Endothelial cell of umbilical vein (primary cell): ENCODE data around the gene DPH1. TPM values are rescaled to one million over a fixed set of nuclear protein-coding genes. Genes with fewer than 3 reads are reported as not detected.

Source experiments
- BruUV-seq: library from RNA; stranded (reverse); fragments of 400-500 nt; replicated peaks from 2 replicates; lab custom pipeline; 2021; lab: Mats Ljungman, UMichigan
- CTCF ChIA-PET: fragments of 300-600, 350-600 bp; sonication (Branson Sonifier 250); formaldehyde crosslinking; loops from one replicate; lab custom pipeline; 2021; ENCODE audit warnings: antibody characterized with exemption, inconsistent platforms; lab: Charles Lee
- POLR2A ChIA-PET: fragments of 300-600, 350-600 bp; sonication (Branson Sonifier 250); formaldehyde crosslinking; loops from one replicate; lab custom pipeline; 2021; ENCODE audit warnings: antibody characterized with exemption, inconsistent platforms; lab: Charles Lee
- DNase-seq: peaks from one replicate; pipeline ENCODE4 v3.0.0-alpha.2; 2011; ENCODE audit warnings: low read depth, low spot score
- FAIRE-seq: peaks from 2 replicates; lab custom pipeline; 2011; peaks lifted over from hg19 to GRCh38; lab: Jason Lieb, UNC
- H2AFZ ChIP-seq: 2 replicates; pipeline ENCODE4 v1.6.0; 2012; ENCODE audit warnings: low read depth, low read length, control low read depth, inconsistent platforms
- H3K27ac ChIP-seq: 2 replicates; pipeline ENCODE4 v1.5.1; 2011; ENCODE audit warnings: low read depth, mild to moderate bottlenecking, control low read depth, low read length, moderate library complexity; ENCODE audit not compliant: insufficient read depth
- H3K27me3 ChIP-seq, 2 experiments: 2 replicates each; pipeline versions ENCODE4 v1.6.0 to v1.6.1; 2011; ENCODE audit warnings: low read length in 2 of 2, mixed read lengths in 1 of 2; ENCODE audit not compliant: control insufficient read depth in 2 of 2, insufficient read depth in 2 of 2
- H3K36me3 ChIP-seq, 2 experiments: 2 replicates in 1 of 2; 3 replicates in 1 of 2; pipeline ENCODE4 v1.5.1; 2011; ENCODE audit warnings: low read length in 2 of 2, mild to moderate bottlenecking in 1 of 2, moderate library complexity in 1 of 2; ENCODE audit not compliant: control insufficient read depth in 2 of 2, insufficient read depth in 2 of 2; ENCODE audit errors: extremely low read depth in 1 of 2
- H3K4me1 ChIP-seq: 3 replicates; pipeline ENCODE4 v1.5.1; 2011; ENCODE audit warnings: mild to moderate bottlenecking, low read length; ENCODE audit not compliant: control insufficient read depth, insufficient read depth; ENCODE audit errors: extremely low read depth
- H3K4me2 ChIP-seq: 2 replicates; pipeline ENCODE4 v1.6.1; 2011; ENCODE audit warnings: low read length, control low read depth, mixed read lengths; ENCODE audit not compliant: insufficient read depth
- H3K4me3 ChIP-seq, 3 experiments: fragments of 200-600 bp in 1 of 3; sonication (generic), shearing (Covaris generic) in 1 of 3; replicated peaks in 1 of 3; 2 replicates each; pipeline ENCODE4 v1.5.1; 2011 to 2016; ENCODE audit warnings: control low read depth in 3 of 3, low read length in 3 of 3, mild to moderate bottlenecking in 2 of 3, inconsistent platforms in 1 of 3, low read depth in 1 of 3, moderate library complexity in 1 of 3; ENCODE audit not compliant: insufficient read depth in 1 of 3
- H3K79me2 ChIP-seq: 2 replicates; pipeline ENCODE4 v1.6.0; 2012; ENCODE audit warnings: low read length, inconsistent platforms; ENCODE audit not compliant: control insufficient read depth, insufficient read depth
- H3K9ac ChIP-seq: replicated peaks from 2 replicates; pipeline ENCODE3; 2011; ENCODE audit warnings: low read length, control low read depth; ENCODE audit not compliant: insufficient read depth; ENCODE audit errors: extremely low read depth
- H3K9me1 ChIP-seq: replicated peaks from 3 replicates; pipeline ENCODE4 v1.6.0; 2011; ENCODE audit warnings: mild to moderate bottlenecking, low read length; ENCODE audit not compliant: control insufficient read depth, insufficient read depth; ENCODE audit errors: extremely low read depth
- H3K9me3 ChIP-seq: replicated peaks from 2 replicates; pipeline ENCODE4 v1.5.1; 2012; ENCODE audit warnings: low read length, inconsistent platforms; ENCODE audit not compliant: control insufficient read depth, insufficient read depth
- H4K20me1 ChIP-seq: replicated peaks from 2 replicates; pipeline ENCODE3; 2011; ENCODE audit warnings: mild to moderate bottlenecking, low read length; ENCODE audit not compliant: control insufficient read depth, insufficient read depth; ENCODE audit errors: extremely low read depth
- EZH2 ChIP-seq: IDR thresholded peaks from 2 replicates; pipeline ENCODE4 v1.6.1; 2012; ENCODE audit warnings: borderline replicate concordance, low read depth, mild to moderate bottlenecking, moderate library complexity, low read length, inconsistent platforms; ENCODE audit not compliant: severe bottlenecking
- FOS ChIP-seq: IDR thresholded peaks from 2 replicates; pipeline ENCODE4 v1.6.1; 2011; ENCODE audit warnings: mild to moderate bottlenecking, low read length, moderate library complexity, borderline replicate concordance; ENCODE audit not compliant: insufficient read depth
- GATA2 ChIP-seq: IDR thresholded peaks from 2 replicates; pipeline ENCODE4 v1.7.0; 2011; ENCODE audit warnings: low read depth, mild to moderate bottlenecking, moderate library complexity, mixed read lengths, low read length; ENCODE audit not compliant: insufficient read length, insufficient read depth
- JUN ChIP-seq: IDR thresholded peaks from 2 replicates; pipeline ENCODE4 v1.6.1; 2011; ENCODE audit warnings: borderline replicate concordance, low read depth; ENCODE audit not compliant: insufficient read length, insufficient read depth
- MYC ChIP-seq: IDR thresholded peaks from one replicate; pipeline ENCODE4 v1.6.1; 2011; ENCODE audit warnings: mild to moderate bottlenecking, low read depth, low read length
- POLR2A ChIP-seq: IDR thresholded peaks from 2 replicates; pipeline ENCODE4 v1.6.1; 2012; ENCODE audit warnings: low read depth, mild to moderate bottlenecking, control low read depth, low read length
- POLR2AphosphoS5 ChIP-seq: IDR thresholded peaks from 2 replicates; pipeline ENCODE4 v1.6.1; 2012; ENCODE audit warnings: low read depth, mild to moderate bottlenecking, control low read depth, low read length, moderate library complexity; ENCODE audit not compliant: insufficient read depth
- dilution Hi-C: fragments of 300-500 bp; cut with MboI; formaldehyde crosslinking; loops from one replicate; pipeline ENCODE4 v1.15.0; 2019; ENCODE audit warnings: low sequenced_read_pairs; ENCODE audit not compliant: extremely low pct_ligation_motif_present
- intact Hi-C: fragments of 100-400 bp; cut with micrococcal nuclease; formaldehyde crosslinking; loops from one replicate; pipeline ENCODE4 v1.10.0; 2022
- polyA plus RNA-seq, 4 experiments: library from polyadenylated mRNA; depleted of rRNA in 3 of 4; stranded (reverse) in 3 of 4; unstranded in 1 of 4; fragments of >200 nt; gene quantifications; 2 replicates each; pipeline versions ENCODE4 v1.2.1 to v1.2.3, GENCODE V29; 2011 to 2012; ENCODE audit warnings: missing spikeins in 1 of 4
- total RNA-seq: library from RNA; stranded (reverse); gene quantifications from 2 replicates; pipeline ENCODE4 v1.2.3, GENCODE V29; 2021
- TF ChIP-seq, protein P1 (sequence below), 2 donors: IDR thresholded peaks; 1 replicate in 1 of 2; 2 replicates in 1 of 2; pipeline ENCODE4 v1.5.1; 2011; ENCODE audit warnings: low read length in 2 of 2, mild to moderate bottlenecking in 2 of 2, moderate library complexity in 2 of 2, control low read depth in 1 of 2, inconsistent platforms in 1 of 2, low read depth in 1 of 2; ENCODE audit not compliant: insufficient read depth in 1 of 2; ENCODE audit errors: extremely low read depth in 1 of 2
- TF ChIP-seq, protein P2 (sequence below): IDR thresholded peaks from 2 replicates; pipeline ENCODE4 v1.6.1; 2011; ENCODE audit not compliant: insufficient read depth, insufficient read length

DPH1 gene
- total and polyA plus RNA-seq, 2 donors (not counting 3 experiments of a cell fraction or from before 2014, with no cell fraction given), result 37.8 to 45.6 TPM

DNA sequence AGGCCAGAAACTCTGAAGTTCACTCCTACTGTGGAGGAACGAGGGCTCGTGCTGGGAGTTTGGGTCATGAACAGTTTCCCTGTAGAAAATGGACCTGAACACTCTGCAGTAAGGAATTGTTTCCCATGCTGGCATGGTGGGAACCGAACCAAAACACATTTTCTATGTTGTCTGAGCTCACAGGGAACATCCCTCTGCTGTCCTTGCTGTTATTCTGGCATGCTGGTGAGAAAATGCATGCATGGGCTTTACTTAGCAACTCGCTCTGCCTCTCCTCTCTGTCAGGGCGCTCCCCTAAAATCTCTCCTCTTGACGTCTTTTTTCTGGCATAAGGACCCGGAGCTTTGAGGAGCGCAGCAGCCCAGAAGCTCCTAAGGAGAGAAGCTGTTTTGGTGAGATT lies 10.2 kb upstream of the DPH1 start:
- ChIA-PET CTCF (interaction anchor here (1.5 to 2.8 kb wide), 3 partner anchors 105 to 127 kb away, joined by 4 to 23 read pairs (median 8); no protein-coding TSS in a partner anchor), POLR2A (no interaction called here)
- DNase-seq (no peak), FAIRE-seq (no peak)
- BruUV-seq, result no TSS peak
- H3K9ac ChIP-seq, result no peak overlapping the region
- no peaks in the 10 kb centered on the region for H3K79me2 ChIP-seq
- H2AFZ ChIP-seq, result no peak overlapping the region
- H3K27ac ChIP-seq, result no peak overlapping the region
- H3K9me3 ChIP-seq, result no peaks in the 10 kb centered on the region
- H3K4me2 ChIP-seq, result no peak overlapping the region
- TF ChIP-seq GATA2, result no peak
- TF ChIP-seq MYC, result no peak
- no peak for TF ChIP-seq FOS
- TF ChIP-seq JUN, result no peak
- TF ChIP-seq, protein P1, sequence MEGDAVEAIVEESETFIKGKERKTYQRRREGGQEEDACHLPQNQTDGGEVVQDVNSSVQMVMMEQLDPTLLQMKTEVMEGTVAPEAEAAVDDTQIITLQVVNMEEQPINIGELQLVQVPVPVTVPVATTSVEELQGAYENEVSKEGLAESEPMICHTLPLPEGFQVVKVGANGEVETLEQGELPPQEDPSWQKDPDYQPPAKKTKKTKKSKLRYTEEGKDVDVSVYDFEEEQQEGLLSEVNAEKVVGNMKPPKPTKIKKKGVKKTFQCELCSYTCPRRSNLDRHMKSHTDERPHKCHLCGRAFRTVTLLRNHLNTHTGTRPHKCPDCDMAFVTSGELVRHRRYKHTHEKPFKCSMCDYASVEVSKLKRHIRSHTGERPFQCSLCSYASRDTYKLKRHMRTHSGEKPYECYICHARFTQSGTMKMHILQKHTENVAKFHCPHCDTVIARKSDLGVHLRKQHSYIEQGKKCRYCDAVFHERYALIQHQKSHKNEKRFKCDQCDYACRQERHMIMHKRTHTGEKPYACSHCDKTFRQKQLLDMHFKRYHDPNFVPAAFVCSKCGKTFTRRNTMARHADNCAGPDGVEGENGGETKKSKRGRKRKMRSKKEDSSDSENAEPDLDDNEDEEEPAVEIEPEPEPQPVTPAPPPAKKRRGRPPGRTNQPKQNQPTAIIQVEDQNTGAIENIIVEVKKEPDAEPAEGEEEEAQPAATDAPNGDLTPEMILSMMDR (IDR thresholded peaks at IDR 0.05; ENCODE audit: extremely low read depth in 1 of 2, insufficient read depth in 1 of 2, low read depth in 1 of 2, low read length in 2 of 2), result no peak
- no peak for TF ChIP-seq POLR2A
- no peak for TF ChIP-seq POLR2AphosphoS5
- no peak for TF ChIP-seq EZH2
- TF ChIP-seq, protein P2, sequence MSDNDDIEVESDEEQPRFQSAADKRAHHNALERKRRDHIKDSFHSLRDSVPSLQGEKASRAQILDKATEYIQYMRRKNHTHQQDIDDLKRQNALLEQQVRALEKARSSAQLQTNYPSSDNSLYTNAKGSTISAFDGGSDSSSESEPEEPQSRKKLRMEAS, result no peak
- no peaks in the 10 kb centered on the region for H3K9me1 ChIP-seq
- H3K4me3 ChIP-seq, result no peak overlapping the region
- H3K36me3 ChIP-seq, result no peaks in the 10 kb centered on the region
- peaks cover 16 to 28% of the 10 kb centered on the region in 2 experiments for H3K27me3 ChIP-seq
- intact Hi-C loops (no loop called here), dilution Hi-C loops (no loop called here)
- H4K20me1 ChIP-seq, result no peaks in the 10 kb centered on the region
- H3K4me1 ChIP-seq, result peaks cover 15% of the 10 kb centered on the region
